Jurkat, Clone E6-1 (cell line): ENCODE measurements around the gene MTMR4.
"Not testable (repeated sequence)": the region's sequence is repeated elsewhere in the genome, so short reads cannot be mapped to it uniquely, and the experiment has no call there.

Source experiments
- DNase-seq: peaks from one replicate; pipeline ENCODE4 v3.0.0-alpha.2; 2011; ENCODE audit warnings: low read depth, low spot score
- H3K4me3 ChIP-seq: 2 replicates; pipeline ENCODE4 v1.5.1; 2011; ENCODE audit warnings: mild to moderate bottlenecking, low read length, control low read depth, moderate library complexity

MTMR4 gene

GRCh38 chr17:58503134-58503533 is 11.3 kb downstream of the MTMR4 start:
- not testable (repeated sequence) for H3K4me3 ChIP-seq, DNase-seq

GRCh38 chr17:58501451-58501850 is 13.0 kb downstream of the MTMR4 start:
- DNase-seq = no peak
- no peak overlapping the region for H3K4me3 ChIP-seq

- no peak for DNase-seq
- H3K4me3 ChIP-seq = no peak overlapping the region
Observed at GRCh38 chr17:58498177-58498828, 16.1 kb downstream of the MTMR4 start.

- H3K4me3 ChIP-seq = no peak overlapping the region
- DNase-seq = no peak
Observed at GRCh38 chr17:58493506-58493905, 20.9 kb downstream of the MTMR4 start.

GRCh38 chr17:58492238-58493121 is 22.0 kb downstream of the MTMR4 start:
- H3K4me3 ChIP-seq = no peak overlapping the region
- DNase-seq = no peak

GRCh38 chr17:58491510-58492045 is 22.9 kb downstream of the MTMR4 start:
- DNase-seq = no peak
- H3K4me3 ChIP-seq = no peak overlapping the region

GRCh38 chr17:58488428-58488890 is 26.0 kb downstream of the MTMR4 start:
- H3K4me3 ChIP-seq = no peak overlapping the region
- no peak for DNase-seq

GRCh38 chr17:58487589-58488427 is 26.6 kb downstream of the MTMR4 start, which contains the start of gene HSF5:
Gene HSF5 (minus strand): TSS chr17:58488408. CDS start chr17:58488274, 134 bp downstream.
- no peak within 1 kb of the TSS for H3K4me3 ChIP-seq
- no peak for DNase-seq

- no peak overlapping the region for H3K4me3 ChIP-seq
- no peak for DNase-seq
Observed at GRCh38 chr17:58484600-58484999, 29.8 kb downstream of the MTMR4 start.

GRCh38 chr17:58481798-58482197 is 32.6 kb downstream of the MTMR4 start:
- H3K4me3 ChIP-seq, DNase-seq: not testable (repeated sequence)

- no peak for DNase-seq
- no peak overlapping the region for H3K4me3 ChIP-seq
Observed at GRCh38 chr17:58480090-58480489, 34.3 kb downstream of the MTMR4 start.

GRCh38 chr17:58476812-58477211 is 37.6 kb downstream of the MTMR4 start:
- H3K4me3 ChIP-seq = no peak overlapping the region
- no peak for DNase-seq

- no peak for DNase-seq
- no peak overlapping the region for H3K4me3 ChIP-seq
Observed at GRCh38 chr17:58475985-58476384, 38.5 kb downstream of the MTMR4 start.

- DNase-seq = no peak
- H3K4me3 ChIP-seq = no peak overlapping the region
Observed at GRCh38 chr17:58470356-58470755, 44.1 kb downstream of the MTMR4 start.

- no peak for DNase-seq
- H3K4me3 ChIP-seq = no peak overlapping the region
Observed at GRCh38 chr17:58468944-58469343, 45.5 kb downstream of the MTMR4 start.

- no peak overlapping the region for H3K4me3 ChIP-seq
- DNase-seq = no peak
Observed at GRCh38 chr17:58455491-58455890, 58.9 kb downstream of the MTMR4 start.

GRCh38 chr17:58452738-58453137 is 61.7 kb downstream of the MTMR4 start:
- DNase-seq = no peak

GRCh38 chr17:58447039-58447975 is 67.1 kb downstream of the MTMR4 start:
- no peak overlapping the region for H3K4me3 ChIP-seq

More at GRCh38 chr17:58452738-58453137, 61.7 kb downstream of the MTMR4 start:
- no peak overlapping the region for H3K4me3 ChIP-seq

More at GRCh38 chr17:58447039-58447975, 67.1 kb downstream of the MTMR4 start:
- peak; percentile 86 for DNase-seq
